Gastrocnemius medialis (tissue), 4 donors: ENCODE results near the gene CSKMT. TPM values are rescaled to one million over a fixed set of nuclear protein-coding genes. Genes with fewer than 3 reads are reported as not detected.

Source experiments
- ATAC-seq, 2 donors: fragments of 150-250 bp; one replicate each; pipeline ENCODE4 v1.9.1; 2016
- DNase-seq, 2 donors: peaks; one replicate each; pipeline ENCODE4 v3.0.0-alpha.2; 2019
- H3K27ac ChIP-seq, 4 donors: fragments of 200-600 bp; sonication (generic); 1 replicate in 1 of 4; 2 replicates in 3 of 4; pipeline ENCODE4 v1.5.1; 2016 to 2018; ENCODE audit warnings: mild to moderate bottlenecking in 2 of 4, moderate library complexity in 1 of 4
- H3K27me3 ChIP-seq, 3 donors: fragments of 200-600 bp; sonication (generic) in 2 of 3; 1 replicate in 1 of 3; 2 replicates in 2 of 3; pipeline versions ENCODE4 v1.5.1 to v1.6.0; 2016 to 2019; ENCODE audit warnings: mild to moderate bottlenecking in 1 of 3, moderate library complexity in 1 of 3
- H3K36me3 ChIP-seq, 2 donors: fragments of 200-600 bp; sonication (generic) in 1 of 2; one replicate each; pipeline ENCODE4 v1.5.1; 2017 to 2018
- H3K4me1 ChIP-seq, 2 donors: fragments of 200-600 bp; sonication (generic) in 1 of 2; one replicate each; pipeline ENCODE4 v1.5.1; 2016 to 2017; ENCODE audit warnings: mild to moderate bottlenecking in 2 of 2
- H3K4me3 ChIP-seq, 4 donors: fragments of 200-600 bp; sonication (generic) in 3 of 4; 1 replicate in 1 of 4; 2 replicates in 3 of 4; pipeline ENCODE4 v1.5.1; 2016 to 2019; ENCODE audit warnings: mild to moderate bottlenecking in 2 of 4
- H3K9me3 ChIP-seq, 3 donors: fragments of 200-600 bp; sonication (generic) in 2 of 3; 1 replicate in 1 of 3; 2 replicates in 2 of 3; pipeline ENCODE4 v1.5.1; 2016 to 2019
- CTCF ChIP-seq, 5 experiments: fragments of 450-650 bp in 3 of 5; fragments of 200-600 bp in 2 of 5; sonication (generic) in 2 of 5; IDR thresholded peaks in 4 of 5; conservative IDR thresholded peaks in 1 of 5; 1 replicate in 4 of 5; 2 replicates in 1 of 5; pipeline ENCODE4 v1.5.1; 2016 to 2019; ENCODE audit warnings: antibody characterized with exemption in 5 of 5, mild to moderate bottlenecking in 3 of 5, moderate library complexity in 3 of 5
- POLR2A ChIP-seq, 2 donors: fragments of 450-650 bp; IDR thresholded peaks; one replicate each; pipeline ENCODE4 v1.6.1; 2017; ENCODE audit warnings: antibody characterized with exemption in 2 of 2, mild to moderate bottlenecking in 2 of 2, moderate library complexity in 2 of 2
- in situ Hi-C, 4 donors: fragments of 200-750 bp; cut with MboI; loops; one replicate each; pipeline versions ENCODE4 v1.15.0 to v1.8.0; 2017; ENCODE audit warnings: low sequenced_read_pairs in 4 of 4
- intact Hi-C: fragments of 100-400 bp; cut with DNase I; formaldehyde crosslinking; loops from one replicate; pipeline ENCODE4 v1.15.1; 2023; ENCODE audit warnings: low total_unique reads
- total RNA-seq, 4 donors: library from RNA; depleted of rRNA; stranded (reverse); fragments of >200 nt; gene quantifications; one replicate each; pipeline versions ENCODE4 v1.1.0 to v1.2.3, GENCODE V29; 2016

Gene CSKMT
- total RNA-seq, 4 donors from 2014 or later, result 1.7 to 4.5 (median 2.8) TPM

GRCh38 chr11:62705413-62705812 is 40.3 kb downstream of the CSKMT start:
- in situ Hi-C loops, result loop anchor here in 1 of 4 donors (25.0 kb wide), 1 partner anchor 93 kb away; the partner anchor contains the start of genes B3GAT3, EML3, MTA2 and ROM1
- TF ChIP-seq CTCF (IDR thresholded peaks at IDR 0.05 in 4 of 5, conservative IDR thresholded peaks at IDR 0.05 in 1 of 5), result no peak
- no peak for TF ChIP-seq POLR2A (IDR thresholded peaks at IDR 0.05)
- ATAC-seq (no peak), DNase-seq (no peak)
- Histone ChIP-seq H3K9me3 (no peaks in the 10 kb centered on the region), H3K27me3 (no peaks in the 10 kb centered on the region), H3K4me3 (peak overlapping the region; percentile 79 to 93 (median 87)), H3K36me3 (peaks cover 0 to 23% of the 10 kb centered on the region in 2 donors), H3K4me1 (peaks cover 29 to 34% of the 10 kb centered on the region in 2 donors), H3K27ac (peak overlapping the region; percentile 84 to 94 (median 89))
- intact Hi-C loops, result loop anchor here (5.0 kb wide), 2 partner anchors 103 to 137 kb away; partner anchors contain the start of gene MTA2

GRCh38 chr11:62705880-62706849 is 41.1 kb downstream of the CSKMT start:
- peaks cover 0 to 24% of the 10 kb centered on the region in 2 donors for H3K36me3 ChIP-seq
- H3K4me3 ChIP-seq, result peak overlapping the region; percentile 79 to 93 (median 87)
- ATAC-seq (peak; percentile 65 to 80), DNase-seq (peak; percentile 86 to 93)
- H3K4me1 ChIP-seq, result peaks cover 34% of the 10 kb centered on the region in 2 donors
- intact Hi-C loops (loop anchor here (5.0 kb wide), 2 partner anchors 104 to 136 kb away; partner anchors contain the start of gene MTA2), in situ Hi-C loops (loop anchor here in 1 of 4 donors (25.0 kb wide), 1 partner anchor 94 kb away; the partner anchor contains the start of genes B3GAT3, EML3, MTA2 and ROM1)
- peak overlapping the region; percentile 84 to 94 (median 89) for H3K27ac ChIP-seq
- H3K9me3 ChIP-seq, result no peaks in the 10 kb centered on the region
- peak; percentile 53 to 67 for TF ChIP-seq POLR2A (IDR thresholded peaks at IDR 0.05)
- TF ChIP-seq CTCF (IDR thresholded peaks at IDR 0.05 in 4 of 5, conservative IDR thresholded peaks at IDR 0.05 in 1 of 5), result no peak
- H3K27me3 ChIP-seq, result no peaks in the 10 kb centered on the region

GRCh38 chr11:62706850-62707247 is 41.7 kb downstream of the CSKMT start:
- H3K4me1 ChIP-seq, result peaks cover 34% of the 10 kb centered on the region in 2 donors
- intact Hi-C loops, result loop anchor here (5.0 kb wide), 2 partner anchors 105 to 135 kb away; partner anchors contain the start of gene MTA2

More at GRCh38 chr11:62706850-62707247, 41.7 kb downstream of the CSKMT start:
- H3K9me3 ChIP-seq, result no peaks in the 10 kb centered on the region
- TF ChIP-seq POLR2A (IDR thresholded peaks at IDR 0.05) (no peak), CTCF (IDR thresholded peaks at IDR 0.05 in 4 of 5, conservative IDR thresholded peaks at IDR 0.05 in 1 of 5) (no peak)
- peaks cover 0 to 19% of the 10 kb centered on the region in 2 donors for H3K36me3 ChIP-seq
- ATAC-seq (no peak), DNase-seq (no peak)
- H3K27ac ChIP-seq, result peak overlapping the region; percentile 84 to 94 (median 89)
- no peaks in the 10 kb centered on the region for H3K27me3 ChIP-seq
- in situ Hi-C loops, result loop anchor here in 1 of 4 donors (25.0 kb wide), 1 partner anchor 95 kb away; the partner anchor contains the start of genes B3GAT3, EML3, MTA2 and ROM1
- H3K4me3 ChIP-seq, result peak overlapping the region; percentile 79 to 93 (median 87)
